Liver (tissue), 9 donors: ENCODE data around the gene FAM234B. TPM values are rescaled to one million over a fixed set of nuclear protein-coding genes. Genes with fewer than 3 reads are reported as not detected.

Experiments
- DNase-seq: peaks from one replicate; pipeline ENCODE4 v3.0.0-alpha.2; 2017; ENCODE audit warnings: low spot score
- H3K27ac ChIP-seq, 2 donors: one replicate each; pipeline ENCODE4 v1.7.0; 2013; ENCODE audit warnings: inconsistent platforms in 2 of 2, low read length in 2 of 2, control low read depth in 1 of 2, low read depth in 1 of 2, mild to moderate bottlenecking in 1 of 2
- H3K27me3 ChIP-seq, 4 donors: one replicate each; pipeline versions ENCODE4 v1.6.1 to v1.7.0; 2013; ENCODE audit warnings: low read length in 3 of 4, inconsistent platforms in 1 of 4, mild to moderate bottlenecking in 1 of 4, moderate library complexity in 1 of 4; ENCODE audit not compliant: control insufficient read depth in 4 of 4, insufficient read depth in 4 of 4
- H3K36me3 ChIP-seq, 4 donors: one replicate each; pipeline versions ENCODE4 v1.6.1 to v1.7.0; 2013; ENCODE audit warnings: low read length in 3 of 4, mild to moderate bottlenecking in 3 of 4, low read depth in 1 of 4, moderate library complexity in 1 of 4; ENCODE audit not compliant: control insufficient read depth in 4 of 4, insufficient read depth in 3 of 4
- H3K4me1 ChIP-seq, 4 donors: one replicate each; pipeline versions ENCODE4 v1.6.1 to v1.7.0; 2013; ENCODE audit warnings: low read length in 3 of 4, mild to moderate bottlenecking in 3 of 4, moderate library complexity in 1 of 4; ENCODE audit not compliant: control insufficient read depth in 4 of 4, insufficient read depth in 4 of 4
- H3K4me3 ChIP-seq, 3 donors: one replicate each; pipeline versions ENCODE4 v1.6.1 to v1.7.0; 2013; ENCODE audit warnings: low read length in 3 of 3, control low read depth in 1 of 3, low read depth in 1 of 3, mild to moderate bottlenecking in 1 of 3
- H3K9ac ChIP-seq, 2 donors: one replicate each; pipeline ENCODE4 v1.7.0; 2013; ENCODE audit warnings: low read length in 2 of 2, mild to moderate bottlenecking in 2 of 2, moderate library complexity in 2 of 2, control low read depth in 1 of 2, low read depth in 1 of 2
- H3K9me3 ChIP-seq, 4 donors: one replicate each; pipeline versions ENCODE4 v1.6.1 to v1.7.0; 2013; ENCODE audit warnings: low read length in 3 of 4; ENCODE audit not compliant: control insufficient read depth in 4 of 4
- ATF3 ChIP-seq: IDR thresholded peaks from 2 replicates; pipeline ENCODE4 v1.6.1; 2016; ENCODE audit warnings: antibody characterized with exemption
- CTCF ChIP-seq: fragments of 150-350 bp; IDR thresholded peaks from 2 replicates; pipeline ENCODE4 v1.5.1; 2017; ENCODE audit warnings: improper control_type of control experiment, low read depth, low read length; ENCODE audit not compliant: missing input control
- EGR1 ChIP-seq, 2 donors: IDR thresholded peaks; 2 replicates each; pipeline ENCODE4 v1.6.1; 2016 to 2018; ENCODE audit warnings: antibody characterized with exemption in 2 of 2, low read depth in 2 of 2
- FOXA1 ChIP-seq: IDR thresholded peaks from 2 replicates; pipeline ENCODE4 v1.6.1; 2016; ENCODE audit warnings: antibody characterized with exemption
- FOXA2 ChIP-seq: IDR thresholded peaks from 2 replicates; pipeline ENCODE4 v1.6.1; 2016; ENCODE audit warnings: antibody characterized with exemption
- GABPA ChIP-seq, 2 donors: IDR thresholded peaks in 1 of 2; conservative IDR thresholded peaks in 1 of 2; 2 replicates each; pipeline ENCODE4 v1.6.1; 2016; ENCODE audit warnings: antibody characterized with exemption in 2 of 2, mild to moderate bottlenecking in 1 of 2, moderate library complexity in 1 of 2
- HNF4A ChIP-seq, 2 donors: conservative IDR thresholded peaks; 2 replicates each; pipeline ENCODE4 v1.6.1; 2016; ENCODE audit warnings: antibody characterized with exemption in 2 of 2, mild to moderate bottlenecking in 2 of 2
- HNF4G ChIP-seq: IDR thresholded peaks from 2 replicates; pipeline ENCODE4 v1.6.1; 2016; ENCODE audit warnings: antibody characterized with exemption
- JUND ChIP-seq, 2 donors: IDR thresholded peaks; 2 replicates each; pipeline ENCODE4 v1.6.1; 2016; ENCODE audit warnings: antibody characterized with exemption in 2 of 2
- MAX ChIP-seq: IDR thresholded peaks from 2 replicates; pipeline ENCODE4 v1.6.1; 2016; ENCODE audit warnings: antibody characterized with exemption
- NR2F2 ChIP-seq: IDR thresholded peaks from 2 replicates; pipeline ENCODE4 v1.6.1; 2016; ENCODE audit warnings: antibody characterized with exemption
- RAD21 ChIP-seq, 2 donors: IDR thresholded peaks; 2 replicates each; pipeline ENCODE4 v1.6.1; 2016; ENCODE audit warnings: antibody characterized with exemption in 2 of 2, mild to moderate bottlenecking in 2 of 2
- REST ChIP-seq: IDR thresholded peaks from 2 replicates; pipeline ENCODE4 v1.6.1; 2016; ENCODE audit warnings: antibody characterized with exemption, mild to moderate bottlenecking
- RXRA ChIP-seq, 2 donors: IDR thresholded peaks; 2 replicates each; pipeline ENCODE4 v1.6.1; 2017 to 2018; ENCODE audit warnings: antibody characterized with exemption in 2 of 2, mild to moderate bottlenecking in 1 of 2
- SP1 ChIP-seq: IDR thresholded peaks from 2 replicates; pipeline ENCODE4 v1.6.1; 2018; ENCODE audit warnings: antibody characterized with exemption, mild to moderate bottlenecking
- TAF1 ChIP-seq: conservative IDR thresholded peaks from 2 replicates; pipeline ENCODE4 v1.6.1; 2016; ENCODE audit warnings: antibody characterized with exemption, mild to moderate bottlenecking
- YY1 ChIP-seq: IDR thresholded peaks from 2 replicates; pipeline ENCODE4 v1.6.1; 2016; ENCODE audit warnings: antibody characterized with exemption, mild to moderate bottlenecking
- ZBTB33 ChIP-seq: IDR thresholded peaks from 2 replicates; pipeline ENCODE4 v1.6.1; 2016; ENCODE audit warnings: antibody characterized with exemption
- WGBS: extraction: QIAGEN DNeasy Blood & Tissue Kit; methylation state at CpG from one replicate; pipeline ENCODE4 v1.1.7; 2013; 5-methylcytosine and 5-hydroxymethylcytosine counted together
- polyA plus RNA-seq, 2 donors: library from polyadenylated mRNA; stranded (reverse) in 1 of 2; unstranded in 1 of 2; fragments of 200-250 nt in 1 of 2; fragments of >200 nt in 1 of 2; fragmentation: Nextera tagmentation in 1 of 2; extraction: Ambion mirVana in 1 of 2; gene quantifications; one replicate each; pipeline versions ENCODE4 v1.2.1 to v1.2.3, GENCODE V29; 2013 to 2015
- total RNA-seq, 2 donors: library from RNA; depleted of rRNA; stranded (reverse); fragments of >200 nt; gene quantifications; one replicate each; pipeline ENCODE4 v1.2.3, GENCODE V29; 2014
- donor health status: healthy.
- donor health status: healthy.
- donor health status: healthy.
- donor health status: healthy.
- donor health status: healthy.

FAM234B gene
- total RNA-seq (1 to 10 TPM; 4.4 to 8.0 TPM), polyA plus RNA-seq (1 to 10 TPM; 1.7 to 2.0 TPM)

- peak; percentile 91 for TF ChIP-seq YY1
- no peak for TF ChIP-seq FOXA1
- TF ChIP-seq REST = peak; percentile 77
- no peak for TF ChIP-seq NR2F2
- Histone ChIP-seq H3K4me3 (peak within 1 kb of the TSS; percentile 72 to 95 (median 89)), H3K27ac (no peak within 1 kb of the TSS), H3K4me1 (peaks cover 0 to 13% (median 2%) of the 10 kb centered on the region in 4 donors), H3K27me3 (no peaks in the 10 kb centered on the region), H3K9ac (peak within 1 kb of the TSS in 1 of 2 donors; percentile 36), H3K36me3 (no peaks in the 10 kb centered on the region), H3K9me3 (no peaks in the 10 kb centered on the region)
- peak; percentile 84 for DNase-seq
- WGBS = 2% methylated on average over 74 of the region's 74 CpGs
Observed at GRCh38 chr12:13044002-13044905, at the start of gene FAM234B. Gene FAM234B (plus strand): TSS chr12:13044381. CDS start chr12:13044404, 23 bp downstream.

GRCh38 chr12:12995088-12995487 is 49.1 kb upstream of the FAM234B start:
- H3K27me3 ChIP-seq = no peaks in the 10 kb centered on the region
- peaks cover 10 to 40% (median 28%) of the 10 kb centered on the region in 4 donors for H3K4me1 ChIP-seq
- TF ChIP-seq REST (no peak), RAD21 (IDR thresholded peaks at IDR 0.05) (no peak), NR2F2 (no peak), TAF1 (no peak), SP1 (no peak), JUND (IDR thresholded peaks at IDR 0.05) (no peak), CTCF (no peak), FOXA2 (no peak), HNF4A (conservative IDR thresholded peaks at IDR 0.05) (no peak), GABPA (IDR thresholded peaks at IDR 0.05 in 1 of 2, conservative IDR thresholded peaks at IDR 0.05 in 1 of 2) (no peak), ATF3 (no peak), MAX (no peak), EGR1 (IDR thresholded peaks at IDR 0.05; ENCODE audit: low read depth in 2 of 2) (no peak), ZBTB33 (no peak), RXRA (IDR thresholded peaks at IDR 0.05) (no peak), HNF4G (no peak), FOXA1 (no peak), YY1 (no peak)
- DNase-seq = no peak
- H3K36me3 ChIP-seq = no peaks in the 10 kb centered on the region
- no peak overlapping the region for H3K4me3 ChIP-seq
- H3K27ac ChIP-seq = no peak overlapping the region
- H3K9ac ChIP-seq = no peak overlapping the region
- 95% methylated on average over 3 of the region's 3 CpGs for WGBS
- H3K9me3 ChIP-seq = no peaks in the 10 kb centered on the region
